Globus pallidus (tissue), 1 donor: ENCODE data around the gene DNASE1L1.

Experiments used
- DNase-seq: peaks from one replicate; pipeline ENCODE4 v3.0.0-alpha.2; 2015; ENCODE audit warnings: low spot score

The DNASE1L1 gene

GRCh38 chrX:154367474-154368308 is 41.4 kb downstream of the DNASE1L1 start:
- no peak for DNase-seq

- DNase-seq, result no peak
Observed at GRCh38 chrX:154366666-154367055, 42.4 kb downstream of the DNASE1L1 start.

- no peak for DNase-seq
Observed at GRCh38 chrX:154365997-154366665, 42.9 kb downstream of the DNASE1L1 start.

- no peak for DNase-seq
Observed at GRCh38 chrX:154365052-154365600, 43.9 kb downstream of the DNASE1L1 start.

- no peak for DNase-seq
Observed at GRCh38 chrX:154363706-154364439, 45.2 kb downstream of the DNASE1L1 start.

- no peak for DNase-seq
Observed at GRCh38 chrX:154362085-154362742, 46.8 kb downstream of the DNASE1L1 start.

- DNase-seq, result no peak
Observed at GRCh38 chrX:154360155-154360713, 48.8 kb downstream of the DNASE1L1 start.

GRCh38 chrX:154359362-154360154 is 49.5 kb downstream of the DNASE1L1 start:
- DNase-seq, result no peak

GRCh38 chrX:154358829-154359228 is 50.2 kb downstream of the DNASE1L1 start:
- DNase-seq, result no peak

- DNase-seq, result no peak
Observed at GRCh38 chrX:154358011-154358410, 51.0 kb downstream of the DNASE1L1 start.

- DNase-seq, result no peak
Observed at GRCh38 chrX:154357205-154357604, 51.8 kb downstream of the DNASE1L1 start.

- no peak for DNase-seq
Observed at GRCh38 chrX:154356596-154356995, 52.5 kb downstream of the DNASE1L1 start.

GRCh38 chrX:154355776-154356140 is 53.3 kb downstream of the DNASE1L1 start:
- DNase-seq, result no peak

GRCh38 chrX:154355094-154355775 is 53.8 kb downstream of the DNASE1L1 start:
- DNase-seq, result no peak

- no peak for DNase-seq
Observed at GRCh38 chrX:154354516-154354915, 54.5 kb downstream of the DNASE1L1 start.

GRCh38 chrX:154354013-154354412 is 55.0 kb downstream of the DNASE1L1 start:
- DNase-seq, result no peak

GRCh38 chrX:154353172-154353843 is 55.7 kb downstream of the DNASE1L1 start:
- no peak for DNase-seq

GRCh38 chrX:154352466-154352865 is 56.6 kb downstream of the DNASE1L1 start:
- DNase-seq, result no peak

- no peak for DNase-seq
Observed at GRCh38 chrX:154352012-154352401, 57.0 kb downstream of the DNASE1L1 start.
